ENCODE data around the gene NCAPH2. TPM values are rescaled to one million over a fixed set of nuclear protein-coding genes. Genes with fewer than 3 reads are reported as not detected.

The NCAPH2 gene
- total RNA-seq, 1 donor from 2014 or later = 40.9 TPM

DNA sequence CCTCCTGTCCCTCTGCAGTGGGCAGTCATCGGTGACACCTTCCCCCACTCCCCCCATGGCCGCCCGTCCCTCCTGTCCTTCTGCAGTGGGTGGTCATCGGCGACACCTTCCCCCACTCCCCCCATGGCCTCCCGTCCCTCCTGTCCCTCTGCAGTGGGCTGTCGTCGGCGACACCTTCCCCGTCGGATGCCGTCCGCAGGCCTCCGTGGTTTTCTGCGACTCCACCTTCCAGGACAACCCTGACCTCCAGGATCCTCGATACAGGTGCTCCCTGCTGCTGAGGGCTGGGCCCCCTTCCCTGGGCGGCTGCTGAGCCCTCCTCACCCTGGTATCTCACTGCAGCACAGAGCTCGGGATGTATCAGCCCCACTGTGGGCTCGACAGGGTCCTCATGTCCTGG lies 19.1 kb upstream of the NCAPH2 start:
- no peak for DNase-seq (ENCODE audit: low spot score)

DNA sequence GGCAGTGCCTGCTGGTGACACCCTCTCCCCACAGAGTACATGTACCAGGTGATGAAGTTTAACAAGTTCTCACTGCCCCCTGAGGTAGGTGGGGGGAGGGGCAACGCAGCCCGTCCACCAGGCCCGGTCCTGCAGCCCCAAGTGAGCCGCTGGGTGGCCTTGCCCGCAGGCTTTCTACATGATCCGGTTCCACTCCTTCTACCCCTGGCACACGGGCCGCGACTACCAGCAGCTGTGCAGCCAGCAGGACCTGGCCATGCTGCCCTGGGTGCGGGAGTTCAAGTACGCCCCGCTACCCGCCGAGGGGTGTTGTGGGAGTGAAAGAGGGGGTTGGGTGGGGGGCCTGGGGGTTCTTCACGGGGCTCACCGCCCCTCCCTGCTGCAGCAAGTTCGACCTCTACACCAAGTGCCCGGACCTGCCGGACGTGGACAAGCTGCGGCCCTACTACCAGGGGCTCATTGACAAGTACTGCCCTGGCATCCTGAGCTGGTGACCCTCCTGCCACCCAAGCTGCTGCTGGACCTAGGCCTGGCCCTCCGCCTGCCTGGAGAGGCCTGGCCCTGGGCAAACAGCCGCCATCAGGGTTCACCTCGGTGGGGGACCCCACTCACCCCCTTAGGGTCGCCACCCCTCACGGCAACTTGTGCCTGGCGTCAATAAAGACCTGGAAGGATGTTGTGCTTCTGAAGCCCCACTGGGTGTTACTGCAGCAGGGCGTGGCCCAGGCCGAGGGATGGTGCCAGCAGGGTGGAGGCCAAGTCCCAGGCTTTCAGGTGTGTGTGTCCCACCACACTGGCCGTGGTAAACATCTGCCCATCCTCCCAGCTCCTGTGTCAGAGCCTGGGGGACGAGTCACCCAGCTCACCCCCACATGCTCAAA lies 18.4 kb upstream of the NCAPH2 start:
- no peak for DNase-seq (ENCODE audit: low spot score)
- peaks cover 7% of the 10 kb centered on the region for H3K4me1 Mint-ChIP-seq (ENCODE audit: unreplicated experiment)
- H3K4me3 Mint-ChIP-seq (ENCODE audit: unreplicated experiment) = no peak overlapping the region
- TF ChIP-seq, protein P1, sequence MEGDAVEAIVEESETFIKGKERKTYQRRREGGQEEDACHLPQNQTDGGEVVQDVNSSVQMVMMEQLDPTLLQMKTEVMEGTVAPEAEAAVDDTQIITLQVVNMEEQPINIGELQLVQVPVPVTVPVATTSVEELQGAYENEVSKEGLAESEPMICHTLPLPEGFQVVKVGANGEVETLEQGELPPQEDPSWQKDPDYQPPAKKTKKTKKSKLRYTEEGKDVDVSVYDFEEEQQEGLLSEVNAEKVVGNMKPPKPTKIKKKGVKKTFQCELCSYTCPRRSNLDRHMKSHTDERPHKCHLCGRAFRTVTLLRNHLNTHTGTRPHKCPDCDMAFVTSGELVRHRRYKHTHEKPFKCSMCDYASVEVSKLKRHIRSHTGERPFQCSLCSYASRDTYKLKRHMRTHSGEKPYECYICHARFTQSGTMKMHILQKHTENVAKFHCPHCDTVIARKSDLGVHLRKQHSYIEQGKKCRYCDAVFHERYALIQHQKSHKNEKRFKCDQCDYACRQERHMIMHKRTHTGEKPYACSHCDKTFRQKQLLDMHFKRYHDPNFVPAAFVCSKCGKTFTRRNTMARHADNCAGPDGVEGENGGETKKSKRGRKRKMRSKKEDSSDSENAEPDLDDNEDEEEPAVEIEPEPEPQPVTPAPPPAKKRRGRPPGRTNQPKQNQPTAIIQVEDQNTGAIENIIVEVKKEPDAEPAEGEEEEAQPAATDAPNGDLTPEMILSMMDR (IDR thresholded peaks at IDR 0.05; ENCODE audit: unreplicated experiment) = no peak
- peaks cover 9% of the 10 kb centered on the region for H3K27me3 Mint-ChIP-seq (ENCODE audit: unreplicated experiment)
- no peak overlapping the region for H3K27ac Mint-ChIP-seq (ENCODE audit: unreplicated experiment)
- no peaks in the 10 kb centered on the region for H3K9me3 Mint-ChIP-seq (ENCODE audit: unreplicated experiment)
- no peaks in the 10 kb centered on the region for H3K36me3 Mint-ChIP-seq (ENCODE audit: low read depth, unreplicated experiment)

More for the DNA sequence above, 19.1 kb upstream of the NCAPH2 start:
- Mint-ChIP-seq H3K27ac (ENCODE audit: unreplicated experiment) (no peak overlapping the region), H3K4me1 (ENCODE audit: unreplicated experiment) (peaks cover 7% of the 10 kb centered on the region), H3K9me3 (ENCODE audit: unreplicated experiment) (no peaks in the 10 kb centered on the region), H3K36me3 (ENCODE audit: low read depth, unreplicated experiment) (no peaks in the 10 kb centered on the region), H3K4me3 (ENCODE audit: unreplicated experiment) (no peak overlapping the region), H3K27me3 (ENCODE audit: unreplicated experiment) (peaks cover 9% of the 10 kb centered on the region)
- TF ChIP-seq, protein P1 (IDR thresholded peaks at IDR 0.05; ENCODE audit: unreplicated experiment) = no peak

DNA sequence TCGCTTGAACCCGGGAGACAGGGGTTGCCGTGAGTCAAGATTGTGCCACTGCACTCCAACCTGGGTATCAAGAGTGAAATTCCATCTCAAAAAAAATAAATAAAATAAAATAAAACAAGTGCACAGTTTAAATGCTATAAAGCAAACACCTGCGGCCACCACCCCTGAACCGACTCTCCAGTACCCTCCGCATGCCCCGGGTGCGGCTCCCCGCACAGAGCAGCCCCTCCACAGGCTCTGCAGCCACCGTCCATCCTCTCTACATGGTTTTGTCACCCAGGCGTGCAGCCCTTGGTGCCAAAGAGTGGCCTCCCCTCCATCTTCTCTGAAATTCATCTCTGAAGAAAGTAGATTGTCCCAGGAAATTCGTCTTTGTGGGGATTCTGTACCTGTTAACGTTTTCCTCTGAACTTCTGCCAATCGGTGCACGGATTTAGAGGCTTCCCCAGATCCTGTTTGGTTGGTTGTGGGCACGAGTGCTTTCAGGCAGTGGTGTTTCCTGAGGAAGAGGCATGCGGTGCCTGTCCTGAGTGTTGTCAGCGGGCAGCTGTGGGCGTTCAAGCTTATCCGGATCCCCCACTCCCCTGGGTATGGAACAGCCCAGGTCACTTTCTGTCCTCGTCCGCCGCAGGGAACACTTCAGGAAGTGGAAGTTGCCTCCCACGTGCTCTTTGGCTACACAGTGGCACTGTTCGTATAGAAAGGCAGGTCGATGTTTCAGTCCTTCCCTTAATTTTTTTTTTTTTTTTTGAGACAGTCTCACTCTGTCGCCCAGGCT lies 17.3 kb upstream of the NCAPH2 start:
- TF ChIP-seq, protein P1 (IDR thresholded peaks at IDR 0.05; ENCODE audit: unreplicated experiment) = no peak
- H3K4me1 Mint-ChIP-seq (ENCODE audit: unreplicated experiment) = peaks cover 7% of the 10 kb centered on the region
- no peak overlapping the region for H3K4me3 Mint-ChIP-seq (ENCODE audit: unreplicated experiment)
- peak overlapping the region; percentile 57 for H3K27ac Mint-ChIP-seq (ENCODE audit: unreplicated experiment)
- peaks cover 8% of the 10 kb centered on the region for H3K27me3 Mint-ChIP-seq (ENCODE audit: unreplicated experiment)
- no peaks in the 10 kb centered on the region for H3K36me3 Mint-ChIP-seq (ENCODE audit: low read depth, unreplicated experiment)
- no peaks in the 10 kb centered on the region for H3K9me3 Mint-ChIP-seq (ENCODE audit: unreplicated experiment)
- peak; percentile 41 for DNase-seq (ENCODE audit: low spot score)

DNA sequence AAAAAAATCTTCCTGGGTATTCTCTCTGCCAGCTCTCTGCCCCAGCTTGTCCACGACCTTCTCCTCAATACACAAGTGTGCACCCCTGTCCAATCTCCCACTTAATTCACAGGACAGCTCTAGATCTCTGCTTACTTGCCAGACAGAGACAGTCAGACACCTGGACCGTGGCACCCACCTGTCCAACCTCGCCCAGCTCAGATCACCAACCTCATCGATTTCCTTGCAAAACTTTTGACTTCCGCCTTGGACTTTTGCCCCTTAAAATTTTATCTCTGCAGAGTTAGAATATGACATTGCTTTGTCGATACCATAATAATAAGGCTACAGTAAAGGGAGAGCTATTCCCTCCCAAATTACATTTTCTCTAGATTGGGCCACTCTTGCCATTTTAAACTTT lies 10.9 kb upstream of the NCAPH2 start:
- DNase-seq (ENCODE audit: low spot score) = no peak
- Mint-ChIP-seq H3K4me3 (ENCODE audit: unreplicated experiment) (no peak overlapping the region), H3K27ac (ENCODE audit: unreplicated experiment) (no peak overlapping the region), H3K36me3 (ENCODE audit: low read depth, unreplicated experiment) (no peaks in the 10 kb centered on the region), H3K4me1 (ENCODE audit: unreplicated experiment) (no peaks in the 10 kb centered on the region), H3K9me3 (ENCODE audit: unreplicated experiment) (no peaks in the 10 kb centered on the region), H3K27me3 (ENCODE audit: unreplicated experiment) (peaks cover 2% of the 10 kb centered on the region)
- TF ChIP-seq, protein P1 (IDR thresholded peaks at IDR 0.05; ENCODE audit: unreplicated experiment) = no peak

Measured in endothelial cell (in vitro differentiated cells).